Gastrocnemius medialis (tissue), 4 donors: ENCODE results near the gene FAM174C. TPM values are rescaled to one million over a fixed set of nuclear protein-coding genes. Genes with fewer than 3 reads are reported as not detected.

Experiments used
- ATAC-seq, 2 donors: fragments of 150-250 bp; one replicate each; pipeline ENCODE4 v1.9.1; 2016
- DNase-seq, 2 donors: peaks; one replicate each; pipeline ENCODE4 v3.0.0-alpha.2; 2019
- H3K27ac ChIP-seq, 4 donors: fragments of 200-600 bp; sonication (generic); 1 replicate in 1 of 4; 2 replicates in 3 of 4; pipeline ENCODE4 v1.5.1; 2016 to 2018; ENCODE audit warnings: mild to moderate bottlenecking in 2 of 4, moderate library complexity in 1 of 4
- H3K27me3 ChIP-seq, 3 donors: fragments of 200-600 bp; sonication (generic) in 2 of 3; 1 replicate in 1 of 3; 2 replicates in 2 of 3; pipeline versions ENCODE4 v1.5.1 to v1.6.0; 2016 to 2019; ENCODE audit warnings: mild to moderate bottlenecking in 1 of 3, moderate library complexity in 1 of 3
- H3K36me3 ChIP-seq, 2 donors: fragments of 200-600 bp; sonication (generic) in 1 of 2; one replicate each; pipeline ENCODE4 v1.5.1; 2017 to 2018
- H3K4me1 ChIP-seq, 2 donors: fragments of 200-600 bp; sonication (generic) in 1 of 2; one replicate each; pipeline ENCODE4 v1.5.1; 2016 to 2017; ENCODE audit warnings: mild to moderate bottlenecking in 2 of 2
- H3K4me3 ChIP-seq, 4 donors: fragments of 200-600 bp; sonication (generic) in 3 of 4; 1 replicate in 1 of 4; 2 replicates in 3 of 4; pipeline ENCODE4 v1.5.1; 2016 to 2019; ENCODE audit warnings: mild to moderate bottlenecking in 2 of 4
- H3K9me3 ChIP-seq, 3 donors: fragments of 200-600 bp; sonication (generic) in 2 of 3; 1 replicate in 1 of 3; 2 replicates in 2 of 3; pipeline ENCODE4 v1.5.1; 2016 to 2019
- CTCF ChIP-seq, 5 experiments: fragments of 450-650 bp in 3 of 5; fragments of 200-600 bp in 2 of 5; sonication (generic) in 2 of 5; IDR thresholded peaks in 4 of 5; conservative IDR thresholded peaks in 1 of 5; 1 replicate in 4 of 5; 2 replicates in 1 of 5; pipeline ENCODE4 v1.5.1; 2016 to 2019; ENCODE audit warnings: antibody characterized with exemption in 5 of 5, mild to moderate bottlenecking in 3 of 5, moderate library complexity in 3 of 5
- POLR2A ChIP-seq, 2 donors: fragments of 450-650 bp; IDR thresholded peaks; one replicate each; pipeline ENCODE4 v1.6.1; 2017; ENCODE audit warnings: antibody characterized with exemption in 2 of 2, mild to moderate bottlenecking in 2 of 2, moderate library complexity in 2 of 2
- in situ Hi-C, 4 donors: fragments of 200-750 bp; cut with MboI; loops; one replicate each; pipeline versions ENCODE4 v1.15.0 to v1.8.0; 2017; ENCODE audit warnings: low sequenced_read_pairs in 4 of 4
- intact Hi-C: fragments of 100-400 bp; cut with DNase I; formaldehyde crosslinking; loops from one replicate; pipeline ENCODE4 v1.15.1; 2023; ENCODE audit warnings: low total_unique reads
- total RNA-seq, 4 donors: library from RNA; depleted of rRNA; stranded (reverse); fragments of >200 nt; gene quantifications; one replicate each; pipeline versions ENCODE4 v1.1.0 to v1.2.3, GENCODE V29; 2016

The FAM174C gene
- total RNA-seq, 4 donors from 2014 or later, result 18.7 to 36.7 (median 28.7) TPM

- H3K4me1 ChIP-seq, result peaks cover 0 to 13% of the 10 kb centered on the region in 2 donors
- peaks cover 64 to 79% (median 68%) of the 10 kb centered on the region in 3 donors for H3K27me3 ChIP-seq
- no peak for DNase-seq
- intact Hi-C loops, result no loop called here
- no peak for ATAC-seq
- no peak overlapping the region for H3K4me3 ChIP-seq
- H3K36me3 ChIP-seq, result no peaks in the 10 kb centered on the region
- in situ Hi-C loops, result no loop called here
- TF ChIP-seq CTCF (IDR thresholded peaks at IDR 0.05 in 4 of 5, conservative IDR thresholded peaks at IDR 0.05 in 1 of 5) (no peak), POLR2A (IDR thresholded peaks at IDR 0.05) (no peak)
- no peaks in the 10 kb centered on the region for H3K9me3 ChIP-seq
- H3K27ac ChIP-seq, result no peak overlapping the region
These were observed 16.6 kb downstream of the FAM174C start for GRCh38 chr19:1291761-1292418.

GRCh38 chr19:1292419-1293151, 17.3 kb downstream of the FAM174C start:
- no peak overlapping the region for H3K27ac ChIP-seq
- DNase-seq (no peak), ATAC-seq (no peak)
- H3K27me3 ChIP-seq, result peaks cover 57 to 76% (median 61%) of the 10 kb centered on the region in 3 donors
- no peak for TF ChIP-seq CTCF (IDR thresholded peaks at IDR 0.05 in 4 of 5, conservative IDR thresholded peaks at IDR 0.05 in 1 of 5)
- no peak for TF ChIP-seq POLR2A (IDR thresholded peaks at IDR 0.05)
- H3K36me3 ChIP-seq, result no peaks in the 10 kb centered on the region
- intact Hi-C loops, result no loop called here
- H3K4me1 ChIP-seq, result peaks cover 0 to 7% of the 10 kb centered on the region in 2 donors
- no peak overlapping the region for H3K4me3 ChIP-seq
- no peaks in the 10 kb centered on the region for H3K9me3 ChIP-seq
- in situ Hi-C loops, result no loop called here

- no peak for DNase-seq
- intact Hi-C loops (no loop called here), in situ Hi-C loops (no loop called here)
- no peak for ATAC-seq
- Histone ChIP-seq H3K9me3 (no peaks in the 10 kb centered on the region), H3K27me3 (peaks cover 49 to 65% (median 54%) of the 10 kb centered on the region in 3 donors), H3K27ac (no peak overlapping the region), H3K36me3 (no peaks in the 10 kb centered on the region), H3K4me3 (no peak overlapping the region), H3K4me1 (peaks cover 0 to 7% of the 10 kb centered on the region in 2 donors)
- TF ChIP-seq POLR2A (IDR thresholded peaks at IDR 0.05), result no peak
- no peak for TF ChIP-seq CTCF (IDR thresholded peaks at IDR 0.05 in 4 of 5, conservative IDR thresholded peaks at IDR 0.05 in 1 of 5)
These were observed 18.7 kb downstream of the FAM174C start for GRCh38 chr19:1293782-1294604.

- in situ Hi-C loops, result no loop called here
These were observed 19.4 kb downstream of the FAM174C start for GRCh38 chr19:1294688-1295087.

More at GRCh38 chr19:1294688-1295087, 19.4 kb downstream of the FAM174C start:
- no peak overlapping the region for H3K4me3 ChIP-seq
- intact Hi-C loops, result no loop called here
- no peak for DNase-seq
- no peaks in the 10 kb centered on the region for H3K36me3 ChIP-seq
- H3K4me1 ChIP-seq, result peaks cover 0 to 7% of the 10 kb centered on the region in 2 donors
- ATAC-seq, result no peak
- no peaks in the 10 kb centered on the region for H3K9me3 ChIP-seq
- peaks cover 49 to 61% (median 51%) of the 10 kb centered on the region in 3 donors for H3K27me3 ChIP-seq
- no peak for TF ChIP-seq CTCF (IDR thresholded peaks at IDR 0.05 in 4 of 5, conservative IDR thresholded peaks at IDR 0.05 in 1 of 5)
- H3K27ac ChIP-seq, result no peak overlapping the region
